Peyer's patch (tissue), 4 donors: ENCODE results near the gene ZFPM1.

Source experiments
- POLR2A ChIP-seq, 2 donors: fragments of 450-650 bp; IDR thresholded peaks; one replicate each; pipeline ENCODE4 v1.5.1; 2017; ENCODE audit warnings: antibody characterized with exemption in 2 of 2, mild to moderate bottlenecking in 2 of 2, moderate library complexity in 2 of 2
- TF ChIP-seq, protein P1 (sequence below), 6 experiments: fragments of 450-650 bp in 4 of 6; fragments of 200-600 bp in 2 of 6; sonication (generic) in 1 of 6; IDR thresholded peaks; one replicate each; pipeline ENCODE4 v1.5.1; 2017 to 2019; ENCODE audit warnings: antibody characterized with exemption in 6 of 6, mild to moderate bottlenecking in 3 of 6, moderate library complexity in 1 of 6

DNA sequence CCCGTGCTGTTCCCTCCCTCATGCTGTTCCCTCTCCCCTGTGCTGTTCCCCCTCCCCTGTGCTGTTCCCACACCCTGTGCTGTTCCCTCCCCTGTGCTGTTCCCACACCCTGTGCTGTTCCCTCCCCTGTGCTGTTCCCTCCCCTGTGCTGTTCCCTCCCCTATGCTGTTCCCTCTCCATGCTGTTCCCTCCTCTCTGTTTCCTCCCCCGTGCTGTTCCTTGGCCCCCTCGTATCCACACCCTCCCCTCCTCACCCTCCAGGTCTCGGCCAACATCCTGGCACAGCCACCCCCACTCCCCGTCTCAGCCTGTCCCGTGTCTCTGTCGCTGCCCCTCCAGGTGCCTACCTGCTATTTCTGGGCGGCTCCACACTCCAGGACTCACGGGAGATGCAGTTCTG lies 68.6 kb downstream of the ZFPM1 start:
- TF ChIP-seq, protein P1, sequence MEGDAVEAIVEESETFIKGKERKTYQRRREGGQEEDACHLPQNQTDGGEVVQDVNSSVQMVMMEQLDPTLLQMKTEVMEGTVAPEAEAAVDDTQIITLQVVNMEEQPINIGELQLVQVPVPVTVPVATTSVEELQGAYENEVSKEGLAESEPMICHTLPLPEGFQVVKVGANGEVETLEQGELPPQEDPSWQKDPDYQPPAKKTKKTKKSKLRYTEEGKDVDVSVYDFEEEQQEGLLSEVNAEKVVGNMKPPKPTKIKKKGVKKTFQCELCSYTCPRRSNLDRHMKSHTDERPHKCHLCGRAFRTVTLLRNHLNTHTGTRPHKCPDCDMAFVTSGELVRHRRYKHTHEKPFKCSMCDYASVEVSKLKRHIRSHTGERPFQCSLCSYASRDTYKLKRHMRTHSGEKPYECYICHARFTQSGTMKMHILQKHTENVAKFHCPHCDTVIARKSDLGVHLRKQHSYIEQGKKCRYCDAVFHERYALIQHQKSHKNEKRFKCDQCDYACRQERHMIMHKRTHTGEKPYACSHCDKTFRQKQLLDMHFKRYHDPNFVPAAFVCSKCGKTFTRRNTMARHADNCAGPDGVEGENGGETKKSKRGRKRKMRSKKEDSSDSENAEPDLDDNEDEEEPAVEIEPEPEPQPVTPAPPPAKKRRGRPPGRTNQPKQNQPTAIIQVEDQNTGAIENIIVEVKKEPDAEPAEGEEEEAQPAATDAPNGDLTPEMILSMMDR (IDR thresholded peaks at IDR 0.05) = no peak
- TF ChIP-seq POLR2A (IDR thresholded peaks at IDR 0.05) = no peak
